HL-60/S4 (cell line): ENCODE results near the gene TLK1.

Experiments
- in situ Hi-C: fragments of 300-500 bp; cut with MboI; formaldehyde crosslinking; loops from 2 replicates; pipeline ENCODE4 v1.14.3; 2022; ENCODE audit warnings: low sequenced_read_pairs

Gene TLK1

DNA sequence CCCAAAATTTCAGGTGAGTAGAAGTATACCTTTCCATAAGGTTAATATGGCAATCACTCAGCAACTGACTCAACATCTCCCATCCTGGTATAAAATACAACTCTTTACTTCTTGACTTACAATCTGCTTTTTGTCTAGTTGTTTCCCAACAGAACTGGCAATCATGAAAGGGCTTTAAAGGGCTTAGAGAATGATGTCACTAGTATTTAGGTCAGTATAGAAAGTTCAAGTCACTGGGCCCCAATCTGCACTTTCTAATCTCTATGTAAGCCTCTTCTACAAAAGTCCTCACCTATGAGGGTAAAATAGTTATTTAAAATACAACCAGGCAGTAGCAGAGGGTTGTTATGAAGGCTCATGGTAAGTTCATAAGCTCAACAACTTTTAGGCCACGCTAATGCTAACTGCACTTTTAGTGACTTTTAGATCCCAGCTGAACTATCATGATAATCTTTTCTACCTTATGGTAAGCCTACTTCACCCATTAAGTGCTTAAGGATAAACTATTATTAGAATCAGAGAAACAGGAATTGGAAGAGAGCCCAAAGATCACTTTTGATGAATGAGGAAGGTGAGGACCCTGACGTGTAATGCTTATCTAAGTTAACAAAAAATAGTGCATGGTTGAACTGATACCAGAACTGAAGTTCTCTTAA, 152.0 kb downstream of the TLK1 start:
- in situ Hi-C loops: no loop called here

DNA sequence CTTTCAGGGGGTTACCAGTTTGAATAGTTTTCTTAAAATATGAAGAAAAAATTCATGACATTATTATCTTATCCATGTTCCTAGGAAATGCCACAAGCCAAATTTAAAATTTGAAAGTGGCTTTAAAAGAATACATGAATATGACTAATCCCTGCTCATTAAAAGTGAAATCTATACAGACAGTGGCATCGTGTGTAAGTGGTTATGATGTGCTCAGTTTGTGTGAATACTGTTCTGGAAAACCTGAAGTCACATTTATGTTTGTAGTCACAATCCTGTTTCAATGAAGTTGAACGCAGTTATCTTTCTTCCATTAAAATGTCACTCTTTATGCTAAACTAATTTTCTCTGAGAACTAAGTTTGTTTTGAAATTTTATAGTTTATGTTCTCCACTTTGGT, 155.9 kb downstream of the TLK1 start:
- in situ Hi-C loops: no loop called here

DNA sequence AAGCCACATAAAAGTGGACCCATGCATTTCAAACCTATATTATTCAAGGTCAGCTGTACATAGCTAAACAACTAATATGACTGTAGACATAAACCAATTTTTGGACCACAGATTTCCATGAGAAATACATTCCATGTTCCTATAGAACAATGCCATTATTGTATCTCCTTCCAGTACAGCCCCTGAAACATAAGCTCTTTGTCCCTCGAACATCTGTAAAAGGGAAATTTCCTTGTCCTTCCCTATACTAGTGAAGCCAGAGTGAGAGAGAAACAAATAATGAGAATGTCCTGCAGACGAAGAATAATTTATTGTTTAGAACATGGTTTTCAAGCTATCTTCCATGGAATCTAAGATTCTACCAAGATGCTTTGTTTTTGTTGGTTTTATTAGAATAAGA, 156.3 kb downstream of the TLK1 start:
- in situ Hi-C loops: no loop called here

DNA sequence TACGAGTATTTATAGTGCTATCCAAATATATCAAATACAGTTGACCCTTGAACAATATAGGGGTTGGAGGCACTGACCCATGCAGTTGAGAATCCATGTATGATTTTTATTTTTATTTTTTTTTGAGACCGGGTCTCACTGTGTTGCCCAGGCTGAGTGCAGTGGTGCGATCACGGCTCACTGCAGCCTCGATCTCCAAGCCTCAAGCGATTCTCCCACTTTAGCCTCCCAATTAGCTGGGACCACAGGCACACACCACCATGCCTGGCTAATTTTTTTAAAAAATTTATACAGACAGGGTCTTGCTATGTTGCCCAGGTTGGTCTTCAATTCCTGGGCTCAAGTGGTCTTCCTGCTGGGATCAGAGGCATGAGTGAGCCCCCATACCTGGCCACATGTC, 161.0 kb downstream of the TLK1 start:
- in situ Hi-C loops: no loop called here

DNA sequence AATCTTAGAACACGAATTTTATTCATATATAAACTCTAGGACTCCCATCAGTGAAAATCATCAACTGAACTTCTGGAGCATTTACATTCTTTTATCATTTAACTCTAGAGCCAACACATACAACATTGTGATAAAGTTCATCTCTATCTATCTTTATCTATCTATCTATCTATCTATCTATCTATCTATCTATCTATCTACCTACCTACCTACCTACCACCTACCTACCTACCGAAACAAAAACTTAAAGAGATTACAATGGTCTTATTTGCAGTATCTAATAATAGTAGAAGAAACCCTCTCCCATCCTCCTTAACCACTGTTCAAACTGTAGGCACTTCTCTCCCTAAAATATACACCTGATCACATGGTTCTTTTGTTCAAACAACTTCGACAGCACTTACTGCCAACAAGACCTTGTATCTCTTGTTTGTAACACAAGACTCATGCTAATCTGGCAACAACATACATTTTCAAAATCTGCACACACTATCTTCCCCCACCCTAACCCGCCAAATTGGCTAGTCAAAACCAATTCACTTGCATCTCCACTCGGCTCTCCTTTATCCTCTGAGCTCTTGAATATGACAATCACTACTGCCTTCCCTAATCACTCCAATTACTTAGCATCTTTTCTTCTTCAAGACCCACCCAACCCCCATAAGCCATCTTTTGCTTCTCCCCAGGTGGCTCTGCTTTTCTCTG, 162.6 kb downstream of the TLK1 start:
- in situ Hi-C loops: no loop called here

DNA sequence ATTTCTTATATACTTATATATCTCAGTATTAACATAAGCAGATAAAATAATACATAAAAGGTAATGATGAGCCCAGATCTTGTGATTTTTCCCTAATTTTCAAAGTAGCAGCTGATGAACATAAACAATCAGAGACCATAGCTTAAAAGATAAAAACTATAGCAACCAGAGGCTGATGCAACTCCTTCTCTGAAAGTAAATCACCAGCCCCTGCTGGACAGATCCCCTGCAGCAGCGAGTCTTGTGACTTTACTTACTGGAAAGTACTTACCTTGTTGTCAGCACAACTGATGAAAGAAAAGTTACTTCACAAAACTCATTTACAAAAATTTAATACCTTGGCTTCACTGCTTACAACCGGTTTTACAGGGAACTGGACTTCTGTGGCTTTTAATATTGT, 164.4 kb downstream of the TLK1 start:
- in situ Hi-C loops: no loop called here

DNA sequence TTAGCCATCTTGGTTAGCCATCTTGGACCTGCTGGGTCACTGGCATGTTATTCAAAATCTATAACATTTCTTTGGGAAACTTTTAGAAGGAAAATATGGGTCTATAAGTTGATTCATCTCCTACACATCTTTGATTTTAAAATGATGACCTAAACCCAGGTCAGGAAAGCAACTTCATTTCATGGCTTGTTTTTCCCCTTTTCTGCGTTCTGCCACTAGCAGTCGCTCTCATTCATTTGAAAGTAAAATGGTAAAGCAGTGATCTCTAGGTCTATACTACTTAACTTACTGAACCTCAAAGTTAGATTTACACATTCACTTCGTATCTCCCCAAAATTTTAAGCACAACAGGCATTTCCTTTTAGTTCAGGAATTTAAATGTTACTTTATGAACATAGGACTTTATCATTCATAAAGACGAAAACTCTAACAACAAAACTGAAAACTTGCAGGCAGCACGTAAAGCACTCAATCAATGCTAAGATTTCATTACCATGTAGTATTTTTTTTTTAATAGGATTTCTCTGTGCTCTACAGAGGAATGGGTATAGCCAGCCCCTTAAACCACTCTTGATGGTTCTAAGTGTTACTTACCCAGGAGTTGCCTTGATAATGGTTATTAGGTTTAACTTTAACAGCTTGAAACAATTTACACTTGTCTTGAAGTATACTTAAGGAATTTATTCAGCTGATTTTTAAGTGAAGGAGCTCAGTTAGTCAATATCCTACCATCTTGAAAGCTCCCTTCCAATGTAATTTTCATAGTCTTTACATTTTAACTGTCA, 169.1 kb downstream of the TLK1 start:
- in situ Hi-C loops: no loop called here

DNA sequence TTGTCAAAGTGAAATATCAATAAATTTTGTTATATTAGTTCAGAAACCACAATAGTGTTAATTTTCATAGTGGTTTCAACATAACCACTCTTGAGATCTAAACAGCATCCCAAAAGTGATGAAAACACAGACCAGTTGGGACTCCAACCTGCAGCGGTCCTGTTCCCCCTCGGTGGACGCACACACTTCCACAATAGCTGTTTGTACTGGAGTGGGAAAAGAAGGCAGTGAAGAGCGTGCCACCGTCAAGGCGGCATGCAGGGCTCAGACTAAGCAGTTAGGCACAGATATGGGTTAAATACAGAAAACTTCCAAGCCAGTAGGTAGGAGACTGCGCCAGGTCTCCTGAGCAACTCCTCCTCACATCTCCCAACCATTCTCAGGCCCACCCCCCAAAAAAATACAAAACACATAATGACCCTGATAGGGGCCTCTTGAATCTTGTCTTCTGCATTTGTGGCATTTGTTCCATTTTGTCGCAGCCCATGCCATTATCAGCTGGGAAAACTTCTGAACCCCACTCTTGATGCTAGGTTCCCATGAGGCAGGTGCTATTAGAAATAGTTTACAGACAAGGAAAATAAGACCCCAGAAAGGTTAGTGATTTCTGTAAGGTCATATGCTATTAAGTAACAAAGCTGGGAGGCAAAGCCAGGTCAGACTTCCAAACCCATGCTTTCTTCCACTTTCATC, 174.0 kb downstream of the TLK1 start:
- in situ Hi-C loops: no loop called here

DNA sequence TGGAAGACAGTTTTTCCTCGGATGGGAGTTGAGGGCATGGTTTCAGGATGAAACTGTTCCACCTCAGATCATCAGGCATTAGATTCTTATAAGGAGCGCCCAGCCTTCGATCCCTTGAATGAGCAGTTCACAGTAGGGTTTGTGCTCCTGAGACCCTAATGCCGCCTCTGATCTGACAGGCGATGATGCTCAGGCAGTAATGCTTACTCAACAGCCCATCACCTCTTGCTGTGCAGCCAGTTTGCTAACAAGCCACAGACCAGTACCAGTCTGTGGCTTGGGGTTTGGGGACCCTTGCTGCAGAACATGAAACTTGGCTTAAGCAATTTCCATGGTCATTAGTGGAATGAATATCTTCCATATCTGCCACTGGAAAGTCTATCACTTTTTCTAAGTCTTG, 175.3 kb downstream of the TLK1 start:
- in situ Hi-C loops: no loop called here

DNA sequence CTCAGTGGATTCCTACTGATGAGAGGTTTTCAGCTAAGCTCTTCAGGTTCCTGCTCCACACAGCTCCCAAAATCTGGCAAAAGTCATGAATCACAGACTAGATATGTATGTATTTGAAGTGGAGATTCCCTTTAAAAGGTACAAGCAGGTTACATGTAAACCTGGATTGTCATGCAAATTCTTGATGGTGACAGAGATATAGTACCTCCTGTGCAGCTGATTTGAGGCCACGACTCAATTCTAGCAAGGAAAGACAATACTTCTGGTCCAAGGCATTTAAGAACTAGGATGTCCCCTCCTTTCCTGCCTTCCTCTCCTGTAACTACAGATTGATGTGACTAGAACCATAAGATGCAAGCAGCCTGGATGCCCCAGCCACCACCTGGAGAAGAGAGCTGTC, 176.6 kb downstream of the TLK1 start:
- in situ Hi-C loops: no loop called here

DNA sequence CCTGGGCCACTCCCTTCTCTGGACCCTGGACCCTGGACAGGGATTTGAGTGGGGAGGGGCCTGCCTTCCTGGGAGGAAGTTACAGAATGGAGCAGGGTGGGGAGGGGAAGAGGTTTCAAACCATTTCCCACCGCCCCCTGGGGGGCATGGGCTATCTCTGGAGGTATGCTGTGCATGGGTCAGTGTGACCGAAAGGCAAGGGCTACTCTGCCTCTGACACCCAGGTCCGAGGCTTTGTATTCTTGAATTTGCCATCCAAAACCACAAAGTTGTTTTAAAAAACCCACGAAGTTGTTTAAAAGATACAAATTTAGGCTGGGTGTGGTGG, 184.8 kb downstream of the TLK1 start:
- in situ Hi-C loops: loop anchor here (10.0 kb wide), 1 partner anchor 439 kb away; no protein-coding TSS in a partner anchor

DNA sequence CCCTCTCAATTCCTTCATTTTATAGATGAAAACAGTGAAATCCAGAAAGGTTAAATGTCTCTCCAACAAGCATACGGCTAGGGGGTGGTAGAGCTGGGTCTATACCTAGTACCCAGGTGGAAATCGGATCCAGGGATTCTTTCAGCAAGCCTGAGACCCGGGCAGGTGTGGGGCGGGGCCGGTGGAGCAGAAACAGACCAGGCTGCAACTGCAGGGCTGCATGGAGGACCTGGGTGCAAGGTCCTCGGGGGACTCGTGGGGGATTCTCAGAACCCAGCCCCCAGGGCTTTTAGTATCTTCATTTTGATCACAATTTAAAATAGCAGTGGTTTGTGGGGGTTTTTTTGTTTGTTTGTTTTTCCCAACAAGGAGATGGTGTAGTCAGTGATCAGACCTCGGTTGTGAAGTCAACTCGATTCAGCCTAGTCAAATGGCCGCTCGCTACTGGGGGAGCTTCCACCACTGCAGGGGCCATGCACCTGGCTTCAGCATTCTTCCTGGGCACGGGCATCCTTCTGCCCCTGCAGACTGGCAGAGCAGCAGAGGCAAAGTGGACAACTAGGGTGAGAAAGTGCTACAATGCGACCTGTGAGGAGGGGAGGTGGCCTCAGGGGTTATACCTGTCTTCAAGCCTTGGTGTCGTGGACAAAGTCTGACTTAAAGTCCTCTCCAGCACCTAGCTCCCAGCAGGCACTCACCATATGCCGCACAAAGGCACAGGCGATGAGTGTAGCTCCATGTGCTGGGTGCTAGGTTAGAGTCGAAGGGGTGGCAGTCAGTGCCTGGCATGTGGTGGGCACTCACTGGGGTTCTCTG, 185.4 kb downstream of the TLK1 start:
- in situ Hi-C loops: loop anchor here (10.0 kb wide), 1 partner anchor 439 kb away; no protein-coding TSS in a partner anchor

DNA sequence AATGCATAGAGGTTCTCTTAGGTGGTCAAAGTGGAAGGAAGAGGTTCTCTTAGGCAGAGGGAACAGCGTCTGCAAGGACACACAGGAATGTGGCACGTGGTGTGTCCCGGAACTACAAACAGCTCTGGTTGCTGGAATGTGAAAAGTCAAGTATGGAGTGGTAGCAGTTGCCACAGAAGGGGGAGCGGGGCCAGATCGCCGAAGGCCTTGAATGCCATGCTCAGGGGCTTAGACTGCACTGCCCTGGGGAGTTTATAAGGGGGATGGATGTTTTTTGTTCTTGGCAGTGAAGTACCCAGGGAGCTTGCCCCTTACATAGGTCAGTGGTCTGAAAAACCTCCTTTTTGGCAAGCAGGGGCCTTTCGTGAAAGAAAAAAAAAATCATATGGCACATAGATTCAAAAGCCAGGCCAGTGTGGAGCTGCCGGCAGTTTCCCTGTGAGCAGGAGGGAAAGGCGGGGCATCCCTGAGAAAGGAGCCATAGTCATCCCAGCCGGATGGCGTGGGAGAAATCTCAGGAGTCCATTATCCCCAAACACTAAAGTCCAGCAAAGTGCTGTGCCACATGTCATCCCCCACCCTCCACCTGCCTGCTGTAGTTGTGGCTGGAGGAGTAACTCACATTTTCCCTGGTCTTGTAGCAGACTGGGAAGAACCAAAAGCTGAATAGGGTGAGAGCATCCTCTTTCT, 186.2 kb downstream of the TLK1 start:
- in situ Hi-C loops: loop anchor here (10.0 kb wide), 1 partner anchor 440 kb away; no protein-coding TSS in a partner anchor

DNA sequence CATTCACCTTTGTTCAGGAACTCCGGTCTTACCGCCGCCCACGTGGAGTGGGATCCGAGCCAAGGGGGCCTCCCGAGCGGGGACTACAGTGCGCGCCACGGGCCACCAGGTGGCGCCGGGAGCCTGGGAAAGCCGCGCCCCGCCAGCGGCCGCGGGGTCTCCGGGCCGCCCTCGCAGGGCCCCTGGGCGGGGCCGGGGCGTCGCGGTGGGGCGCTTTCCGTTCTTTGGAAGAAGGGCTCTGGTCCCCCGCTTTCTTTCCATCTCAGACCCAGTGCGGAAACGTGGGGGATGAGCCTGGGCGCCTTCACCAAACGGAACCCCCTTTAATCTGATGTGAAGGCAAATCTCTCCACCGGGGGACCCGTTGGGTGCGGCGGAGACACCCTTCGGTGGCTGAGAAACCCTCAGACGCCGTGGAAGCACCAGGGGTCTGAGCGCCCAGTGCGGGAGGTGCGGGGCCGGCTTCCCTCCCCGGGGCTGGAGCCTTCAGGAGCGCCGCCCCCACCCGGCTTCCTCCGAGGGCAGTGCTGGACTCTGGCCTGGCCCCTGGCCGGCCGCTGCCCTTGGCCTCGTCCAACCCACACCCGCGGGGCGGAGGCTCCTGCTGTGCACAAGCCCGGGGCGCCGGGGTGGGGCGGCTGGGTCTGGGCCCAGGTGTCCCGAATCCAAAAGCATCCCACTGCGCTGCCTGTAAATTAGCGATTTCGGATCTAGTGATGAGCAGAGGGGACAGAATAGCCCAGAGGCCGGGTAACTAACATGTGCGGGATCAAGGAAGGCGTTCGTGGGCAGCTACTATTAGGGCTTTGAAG, 187.0 kb downstream of the TLK1 start:
- in situ Hi-C loops: loop anchor here (10.0 kb wide), 1 partner anchor 441 kb away; no protein-coding TSS in a partner anchor

DNA sequence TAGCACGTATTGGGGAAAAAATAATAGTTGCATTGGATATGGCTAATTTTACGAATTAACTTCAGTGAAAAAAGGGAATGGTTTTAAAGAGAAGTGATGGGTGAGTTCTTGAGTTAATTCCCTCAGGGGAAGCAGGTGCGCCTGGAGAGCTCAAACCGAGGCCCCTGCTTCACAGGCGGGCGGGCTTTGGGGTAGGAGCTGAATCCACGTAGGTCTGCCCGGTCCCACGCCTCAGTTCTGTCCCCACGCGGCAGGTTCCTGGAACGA, 187.5 kb downstream of the TLK1 start:
- in situ Hi-C loops: loop anchor here (10.0 kb wide), 1 partner anchor 442 kb away; no protein-coding TSS in a partner anchor

DNA sequence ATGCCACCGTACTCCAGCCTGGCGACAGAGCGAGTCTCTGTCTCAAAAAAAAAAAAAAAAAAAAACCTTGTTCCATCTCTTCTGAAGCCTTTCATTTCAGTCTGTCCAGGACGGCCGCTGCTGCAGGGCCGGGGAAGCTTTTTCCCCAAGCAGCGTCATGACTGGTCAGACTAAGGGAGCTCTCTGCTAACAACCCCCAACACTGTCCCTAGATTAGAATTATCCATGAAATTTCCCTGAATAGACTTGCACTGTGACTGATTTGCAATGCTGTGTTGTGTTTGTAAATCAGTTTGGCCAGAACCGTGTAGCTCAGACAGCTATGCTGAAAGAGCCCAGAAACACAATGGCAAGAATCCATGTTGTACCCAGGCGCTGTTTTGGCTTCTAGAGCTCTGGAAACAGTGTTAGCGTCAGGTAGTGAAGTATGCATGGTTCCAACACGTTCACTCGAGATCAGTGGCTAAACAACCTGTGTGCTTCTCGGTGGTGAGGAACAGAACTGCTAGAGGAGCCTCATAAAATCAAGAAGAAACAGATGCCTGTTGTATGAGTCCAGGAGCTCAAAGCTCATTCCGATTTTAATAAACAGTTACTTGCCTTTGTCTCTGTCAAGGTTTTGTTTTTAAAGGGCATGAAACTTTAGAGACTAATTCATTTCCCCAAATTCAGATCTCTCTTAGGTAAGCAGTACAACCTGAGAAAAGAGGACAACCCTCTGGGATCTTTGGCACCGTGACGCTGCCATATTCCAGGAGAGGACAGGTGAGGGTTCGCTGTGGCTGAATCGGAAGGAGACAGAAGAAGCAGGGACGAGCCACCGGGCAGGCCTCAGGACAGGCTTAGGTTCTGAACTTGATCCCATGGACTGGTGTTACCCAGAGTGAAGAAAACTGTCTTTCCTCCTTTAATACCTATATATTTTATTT, 188.1 kb downstream of the TLK1 start:
- in situ Hi-C loops: loop anchor here (10.0 kb wide), 1 partner anchor 442 kb away; no protein-coding TSS in a partner anchor

DNA sequence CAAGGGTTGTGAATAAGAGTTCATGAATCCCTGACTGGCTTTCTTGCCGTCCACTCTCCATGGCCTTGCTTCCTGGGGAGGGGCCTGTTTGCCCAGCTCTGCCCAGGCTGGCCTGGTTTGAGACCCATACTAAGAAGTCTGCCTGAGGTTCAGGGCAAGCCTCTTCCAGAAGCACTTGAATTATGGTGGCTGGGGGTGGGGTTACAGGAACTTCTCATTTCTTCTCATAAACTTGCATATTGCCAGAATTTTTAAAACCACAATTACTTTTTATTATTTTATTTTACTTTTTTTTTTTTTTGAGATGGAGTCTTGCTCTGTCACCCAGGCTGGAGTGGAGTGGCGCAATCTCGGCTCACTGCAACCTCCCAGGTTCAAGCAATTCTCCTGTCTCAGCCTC, 189.6 kb downstream of the TLK1 start:
- in situ Hi-C loops: loop anchor here (10.0 kb wide), 1 partner anchor 444 kb away; no protein-coding TSS in a partner anchor
